ENCODE measurements around the gene APOM.

DNA sequence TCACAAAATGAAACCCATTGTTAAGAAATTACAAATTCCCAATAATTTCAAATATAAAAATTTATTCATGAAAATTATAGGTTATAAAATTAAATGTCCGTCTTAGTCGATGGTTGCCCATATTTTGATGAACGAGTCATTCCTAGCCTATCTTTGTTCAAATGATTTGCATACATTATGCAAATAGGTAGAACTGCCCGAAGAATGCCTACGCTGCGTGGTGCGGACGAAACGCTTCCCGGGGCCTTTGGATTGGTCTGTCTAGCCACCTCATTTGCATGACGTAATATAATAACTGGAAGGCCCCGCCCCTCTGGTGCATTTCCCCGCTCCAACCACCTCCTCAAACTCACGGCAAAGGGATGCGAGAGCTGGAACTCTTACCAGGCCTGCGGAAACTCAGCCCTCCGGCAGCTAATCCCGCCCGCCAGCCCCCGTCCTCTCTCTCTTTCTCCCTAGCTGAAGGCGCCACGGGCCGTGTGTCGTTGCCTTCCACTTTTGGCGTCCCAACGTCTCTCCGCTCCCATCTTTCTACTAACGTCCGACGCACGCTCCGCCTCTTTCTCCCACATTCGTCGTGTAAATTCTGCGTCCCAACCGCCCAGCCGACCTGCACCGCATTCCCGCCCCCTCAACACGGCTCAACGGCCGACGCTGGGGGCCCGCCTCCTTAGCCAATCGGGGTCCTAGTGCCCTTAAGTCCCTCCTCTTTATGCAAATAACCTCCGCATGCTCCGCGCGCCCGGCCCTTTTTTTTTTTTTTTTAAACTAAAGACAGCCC lies 35.7 kb upstream of the APOM start:
- TF ChIP-seq, protein P1, sequence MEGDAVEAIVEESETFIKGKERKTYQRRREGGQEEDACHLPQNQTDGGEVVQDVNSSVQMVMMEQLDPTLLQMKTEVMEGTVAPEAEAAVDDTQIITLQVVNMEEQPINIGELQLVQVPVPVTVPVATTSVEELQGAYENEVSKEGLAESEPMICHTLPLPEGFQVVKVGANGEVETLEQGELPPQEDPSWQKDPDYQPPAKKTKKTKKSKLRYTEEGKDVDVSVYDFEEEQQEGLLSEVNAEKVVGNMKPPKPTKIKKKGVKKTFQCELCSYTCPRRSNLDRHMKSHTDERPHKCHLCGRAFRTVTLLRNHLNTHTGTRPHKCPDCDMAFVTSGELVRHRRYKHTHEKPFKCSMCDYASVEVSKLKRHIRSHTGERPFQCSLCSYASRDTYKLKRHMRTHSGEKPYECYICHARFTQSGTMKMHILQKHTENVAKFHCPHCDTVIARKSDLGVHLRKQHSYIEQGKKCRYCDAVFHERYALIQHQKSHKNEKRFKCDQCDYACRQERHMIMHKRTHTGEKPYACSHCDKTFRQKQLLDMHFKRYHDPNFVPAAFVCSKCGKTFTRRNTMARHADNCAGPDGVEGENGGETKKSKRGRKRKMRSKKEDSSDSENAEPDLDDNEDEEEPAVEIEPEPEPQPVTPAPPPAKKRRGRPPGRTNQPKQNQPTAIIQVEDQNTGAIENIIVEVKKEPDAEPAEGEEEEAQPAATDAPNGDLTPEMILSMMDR (IDR thresholded peaks at IDR 0.05), result no peak
- no peak for TF ChIP-seq EZH2phosphoT487 (IDR thresholded peaks at IDR 0.05)
- no peak for TF ChIP-seq EZH2 (IDR thresholded peaks at IDR 0.05)
